ENCODE data around the gene SCYGR1.

DNA sequence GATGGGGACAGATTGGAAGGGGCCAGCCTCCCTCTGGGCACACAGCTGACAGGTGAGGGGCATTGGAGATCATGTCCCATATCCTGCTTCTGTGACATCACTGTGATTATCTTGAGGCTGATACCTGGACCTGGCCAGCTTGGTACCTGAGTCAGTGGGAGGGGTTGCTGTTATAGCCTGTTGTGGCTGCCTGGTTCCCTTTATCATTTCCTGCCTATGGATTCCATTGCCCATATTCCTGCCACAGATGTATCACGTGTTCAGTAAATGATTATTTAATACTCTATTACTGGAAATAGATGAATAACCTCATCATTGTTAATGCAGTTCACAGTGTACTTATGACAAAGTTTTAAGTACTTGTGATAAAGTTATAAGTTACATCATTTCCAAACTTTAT is 7.8 kb upstream of the SCYGR1 start:
- TF ChIP-seq CTCF (conservative IDR thresholded peaks at IDR 0.05 in 1 of 2, IDR thresholded peaks at IDR 0.05 in 1 of 2; ENCODE audit: extremely low read depth in 1 of 2, insufficient read depth in 1 of 2, low read depth in 1 of 2, low read length in 2 of 2) (no peak), EZH2 (IDR thresholded peaks at IDR 0.05; ENCODE audit: borderline replicate concordance, low read length) (no peak)

All from mammary epithelial cell (primary cell).